PC-9 (cell line): ENCODE data around the gene EXOC8.

Experiments used
- EZH2 ChIP-seq: fragments of 200-600 bp; sonication (generic); IDR thresholded peaks from 2 replicates; pipeline ENCODE4 v1.8.0; 2017; ENCODE audit warnings: antibody characterized with exemption, low read depth
- TF ChIP-seq, protein P1 (sequence below): fragments of 200-600 bp; sonication (generic); conservative IDR thresholded peaks from 2 replicates; pipeline ENCODE4 v1.6.1; 2017; ENCODE audit warnings: mixed run types, antibody characterized with exemption, mild to moderate bottlenecking, moderate library complexity

DNA sequence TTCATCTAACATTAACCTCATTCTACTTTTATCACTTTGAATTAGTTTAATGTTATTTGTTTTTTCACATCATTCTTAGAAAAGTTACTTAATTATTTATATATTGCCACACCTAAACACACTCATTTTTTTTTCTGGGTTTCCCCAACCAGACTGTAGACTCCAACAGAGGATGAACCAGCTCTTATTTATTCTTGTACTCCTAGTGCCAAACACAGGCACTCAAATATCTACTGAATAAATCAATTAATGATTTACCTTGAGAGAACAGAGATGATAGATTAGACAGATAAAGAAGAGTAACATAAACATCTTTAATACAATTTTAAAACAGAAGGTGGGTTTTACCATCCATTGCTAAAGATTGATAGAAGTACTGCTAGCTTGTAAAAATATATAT lies 48.8 kb upstream of the EXOC8 start:
- TF ChIP-seq, protein P1, sequence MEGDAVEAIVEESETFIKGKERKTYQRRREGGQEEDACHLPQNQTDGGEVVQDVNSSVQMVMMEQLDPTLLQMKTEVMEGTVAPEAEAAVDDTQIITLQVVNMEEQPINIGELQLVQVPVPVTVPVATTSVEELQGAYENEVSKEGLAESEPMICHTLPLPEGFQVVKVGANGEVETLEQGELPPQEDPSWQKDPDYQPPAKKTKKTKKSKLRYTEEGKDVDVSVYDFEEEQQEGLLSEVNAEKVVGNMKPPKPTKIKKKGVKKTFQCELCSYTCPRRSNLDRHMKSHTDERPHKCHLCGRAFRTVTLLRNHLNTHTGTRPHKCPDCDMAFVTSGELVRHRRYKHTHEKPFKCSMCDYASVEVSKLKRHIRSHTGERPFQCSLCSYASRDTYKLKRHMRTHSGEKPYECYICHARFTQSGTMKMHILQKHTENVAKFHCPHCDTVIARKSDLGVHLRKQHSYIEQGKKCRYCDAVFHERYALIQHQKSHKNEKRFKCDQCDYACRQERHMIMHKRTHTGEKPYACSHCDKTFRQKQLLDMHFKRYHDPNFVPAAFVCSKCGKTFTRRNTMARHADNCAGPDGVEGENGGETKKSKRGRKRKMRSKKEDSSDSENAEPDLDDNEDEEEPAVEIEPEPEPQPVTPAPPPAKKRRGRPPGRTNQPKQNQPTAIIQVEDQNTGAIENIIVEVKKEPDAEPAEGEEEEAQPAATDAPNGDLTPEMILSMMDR, result no peak
- TF ChIP-seq EZH2, result no peak
